GM18517 (cell line): Measurements from ENCODE around the gene LILRB2.
"Not testable (repeated sequence)": the region's sequence is repeated elsewhere in the genome, so short reads cannot be mapped to it uniquely, and the experiment has no call there.

Experiments
- ATAC-seq: cut with Tn5 transposase; IDR thresholded peaks from one replicate; pipeline ENCODE4 v1.9.1; 2021; ENCODE audit warnings: mild to moderate bottlenecking, moderate library complexity; ENCODE audit not compliant: unreplicated experiment

LILRB2 gene

DNA sequence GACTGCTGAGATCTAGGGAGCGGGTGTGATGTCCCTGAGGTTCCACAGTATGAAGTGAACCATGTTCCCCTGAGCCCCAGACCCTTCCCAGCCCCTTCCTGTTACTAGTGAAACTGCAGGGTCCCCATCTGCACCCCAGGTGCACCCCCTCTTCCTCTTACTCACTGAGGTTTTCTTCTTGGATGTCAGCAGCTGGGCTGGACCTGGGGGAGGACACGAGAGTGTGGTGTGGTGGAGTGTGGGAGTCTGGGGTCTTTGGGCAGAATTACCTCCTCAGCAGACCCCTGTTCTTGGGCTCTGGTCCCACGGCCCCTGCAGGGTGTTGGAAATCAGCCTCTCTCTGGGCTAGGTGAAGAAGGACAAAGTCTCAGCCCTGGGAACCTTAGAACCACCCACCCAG lies 35.0 kb downstream of the LILRB2 start:
- no peak for ATAC-seq

DNA sequence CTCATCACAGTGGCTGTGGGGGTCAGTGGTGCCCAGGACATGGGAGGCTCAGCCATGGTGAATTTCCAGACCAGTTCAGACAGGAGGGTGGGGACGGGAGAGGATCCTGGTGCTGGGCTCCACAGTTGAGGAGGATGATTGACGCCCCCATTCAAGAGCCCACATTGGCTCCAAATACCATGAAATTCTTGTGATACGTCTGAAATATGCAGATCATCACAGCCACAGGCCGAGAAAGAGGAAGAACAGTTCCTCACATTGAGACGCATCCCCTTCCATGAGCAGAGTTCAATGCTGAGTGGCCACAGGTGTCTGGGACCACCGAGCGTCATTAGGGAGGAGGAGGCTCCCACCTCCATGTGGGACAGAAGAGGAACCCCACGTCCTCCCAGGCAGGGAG lies 37.1 kb downstream of the LILRB2 start:
- ATAC-seq, result not testable (repeated sequence)

DNA sequence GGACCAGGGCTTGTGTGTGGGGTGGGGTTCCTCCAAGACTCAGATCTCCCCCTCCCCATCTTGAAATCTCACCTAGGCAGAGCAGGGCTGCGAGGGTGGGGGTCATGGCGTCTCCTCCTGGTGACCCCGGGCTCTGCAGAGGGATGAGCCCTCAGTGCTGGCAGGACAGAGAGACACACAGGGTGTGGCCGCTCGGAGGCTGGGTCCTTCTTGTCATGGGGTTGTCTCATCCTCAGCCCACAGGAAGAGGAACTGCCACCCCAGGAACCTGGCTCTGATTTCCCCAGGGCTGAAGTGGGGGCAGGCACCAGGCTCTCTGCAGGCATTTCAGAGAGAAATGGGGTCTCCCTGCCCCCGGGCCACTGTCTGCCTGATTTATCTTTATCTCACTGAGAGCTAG lies 38.3 kb downstream of the LILRB2 start, which contains the start of gene LILRA6:
LILRA6 (minus strand) TSS at position 145 of the 400 bp plus-strand sequence.
- not testable (repeated sequence) for ATAC-seq

DNA sequence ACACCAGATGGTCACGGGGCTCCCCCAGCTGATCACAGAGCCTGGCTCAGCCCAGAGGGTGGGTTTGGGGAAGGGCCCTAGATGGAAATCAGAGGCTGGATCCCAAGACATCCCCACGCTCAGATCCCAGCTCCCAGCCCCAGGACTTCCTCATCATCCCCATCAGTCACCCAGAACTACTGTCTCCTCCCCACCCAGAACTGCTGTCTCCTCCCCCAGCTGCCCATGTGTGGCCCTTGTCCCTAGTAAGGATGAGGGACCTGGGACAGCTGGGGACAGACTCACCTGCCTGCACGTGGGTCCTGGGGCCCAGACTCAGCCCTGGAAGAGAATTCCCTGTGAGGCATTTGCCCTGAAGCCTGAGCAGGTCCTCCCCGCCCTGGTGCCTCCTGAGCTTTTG lies 38.7 kb downstream of the LILRB2 start:
- not testable (repeated sequence) for ATAC-seq

DNA sequence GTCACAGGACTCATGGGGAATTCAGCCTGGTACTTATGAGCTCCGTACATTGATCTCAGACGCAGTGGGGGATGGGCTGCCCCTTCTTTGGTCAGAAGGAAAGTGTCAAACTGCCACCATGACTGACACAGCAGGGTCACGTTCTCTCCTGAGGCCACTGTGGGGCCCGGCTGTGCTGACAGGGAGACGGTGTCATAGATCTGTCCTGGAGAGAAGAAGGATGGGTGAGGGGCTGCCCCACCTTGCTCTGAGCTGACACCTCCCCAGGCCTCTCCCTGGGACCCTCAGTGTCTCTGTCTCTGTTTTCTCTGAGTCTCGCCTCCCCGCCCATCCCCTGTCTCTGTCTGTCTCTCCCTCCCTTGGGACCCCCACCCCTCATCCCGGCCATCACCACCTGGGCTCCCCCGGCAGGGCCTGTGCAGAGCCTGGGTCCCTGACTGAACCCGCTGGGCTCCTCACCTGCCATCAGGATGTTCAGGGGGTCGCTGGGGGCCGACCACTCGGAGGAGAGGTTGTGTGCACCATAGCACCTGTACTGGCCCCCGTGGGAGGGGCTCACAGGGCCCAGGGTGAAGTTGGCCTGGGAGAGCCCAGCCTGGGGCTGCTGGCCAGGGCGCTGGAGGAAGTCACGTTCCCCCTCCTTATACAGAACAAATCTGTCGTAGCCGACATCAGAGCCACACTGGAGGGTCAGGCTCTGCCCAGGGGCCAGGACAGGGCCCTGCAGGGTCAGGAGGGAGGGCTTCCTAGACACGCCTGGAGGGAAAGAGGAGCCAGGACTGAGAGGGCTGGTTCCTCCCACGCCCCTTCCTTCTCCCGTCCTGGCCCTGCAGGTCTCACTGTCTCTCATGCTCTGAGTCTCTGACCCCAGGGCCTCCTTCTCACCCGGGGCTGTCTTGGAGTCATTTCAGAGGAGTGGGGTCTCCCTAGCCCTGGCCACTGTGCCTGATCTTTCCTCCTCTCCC lies 40.3 kb downstream of the LILRB2 start:
- ATAC-seq, result not testable (repeated sequence)

DNA sequence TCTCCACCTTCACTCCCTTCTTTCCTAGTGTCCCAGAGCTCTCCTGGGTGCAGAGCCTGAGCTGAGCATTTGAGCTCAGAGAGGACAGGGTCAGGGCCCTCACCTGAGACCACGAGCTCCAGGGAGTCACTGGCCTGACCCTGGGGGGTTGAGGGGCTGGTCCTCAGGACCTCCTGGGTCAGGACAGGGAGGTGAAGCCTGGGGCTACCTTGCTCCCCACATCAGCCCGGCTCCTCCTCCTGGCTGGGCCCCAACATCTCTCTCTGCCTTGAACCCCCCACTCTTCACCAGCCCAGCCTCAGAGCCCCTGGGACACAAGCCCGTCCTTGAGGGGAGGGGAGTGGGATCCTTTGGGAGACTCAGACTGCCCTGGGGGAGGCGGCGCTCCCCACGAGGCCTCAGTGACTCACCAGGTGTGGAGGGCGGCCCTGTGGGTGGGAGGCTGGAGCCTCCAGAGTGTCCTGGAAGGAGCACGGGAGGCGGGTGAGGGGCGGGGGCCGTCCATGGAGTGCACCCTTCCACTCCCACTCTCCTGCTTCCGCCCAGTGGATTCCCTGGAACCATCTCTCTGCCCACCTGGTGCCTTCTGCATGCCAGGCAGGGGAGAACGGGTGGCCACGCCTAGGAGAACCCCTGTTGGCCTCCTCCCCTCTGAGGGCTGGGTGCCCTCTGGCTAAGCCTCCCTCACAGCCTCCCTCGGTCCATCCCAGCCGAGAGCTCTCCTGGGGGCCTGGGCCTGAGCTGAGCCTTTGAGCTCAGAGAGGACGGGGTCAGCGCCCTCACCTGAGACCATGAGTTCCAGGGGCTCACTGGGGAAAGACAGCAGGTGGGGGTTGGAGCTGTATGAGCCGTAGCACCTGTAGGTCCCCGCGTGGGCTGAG lies 41.2 kb downstream of the LILRB2 start:
- ATAC-seq, result not testable (repeated sequence)

DNA sequence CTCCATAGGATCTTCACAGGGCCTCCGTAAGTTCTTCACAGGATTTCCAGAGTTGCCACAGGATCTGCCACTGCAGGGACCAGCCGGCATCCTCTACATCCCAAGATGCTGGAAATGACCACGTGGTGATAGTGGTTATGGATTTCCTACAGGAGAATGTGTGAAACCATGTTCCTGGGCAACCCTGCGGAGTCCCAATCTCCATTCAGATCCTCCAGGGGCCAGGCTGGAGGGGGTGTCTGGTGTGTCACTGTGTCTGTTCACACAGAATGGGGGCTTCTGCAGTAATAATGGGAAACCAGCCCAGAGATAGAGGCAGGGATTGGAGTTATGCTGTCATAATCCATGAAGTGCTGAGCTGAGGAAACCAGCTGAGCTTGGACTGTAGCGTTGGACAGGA lies 47.0 kb downstream of the LILRB2 start:
- ATAC-seq, result no peak

DNA sequence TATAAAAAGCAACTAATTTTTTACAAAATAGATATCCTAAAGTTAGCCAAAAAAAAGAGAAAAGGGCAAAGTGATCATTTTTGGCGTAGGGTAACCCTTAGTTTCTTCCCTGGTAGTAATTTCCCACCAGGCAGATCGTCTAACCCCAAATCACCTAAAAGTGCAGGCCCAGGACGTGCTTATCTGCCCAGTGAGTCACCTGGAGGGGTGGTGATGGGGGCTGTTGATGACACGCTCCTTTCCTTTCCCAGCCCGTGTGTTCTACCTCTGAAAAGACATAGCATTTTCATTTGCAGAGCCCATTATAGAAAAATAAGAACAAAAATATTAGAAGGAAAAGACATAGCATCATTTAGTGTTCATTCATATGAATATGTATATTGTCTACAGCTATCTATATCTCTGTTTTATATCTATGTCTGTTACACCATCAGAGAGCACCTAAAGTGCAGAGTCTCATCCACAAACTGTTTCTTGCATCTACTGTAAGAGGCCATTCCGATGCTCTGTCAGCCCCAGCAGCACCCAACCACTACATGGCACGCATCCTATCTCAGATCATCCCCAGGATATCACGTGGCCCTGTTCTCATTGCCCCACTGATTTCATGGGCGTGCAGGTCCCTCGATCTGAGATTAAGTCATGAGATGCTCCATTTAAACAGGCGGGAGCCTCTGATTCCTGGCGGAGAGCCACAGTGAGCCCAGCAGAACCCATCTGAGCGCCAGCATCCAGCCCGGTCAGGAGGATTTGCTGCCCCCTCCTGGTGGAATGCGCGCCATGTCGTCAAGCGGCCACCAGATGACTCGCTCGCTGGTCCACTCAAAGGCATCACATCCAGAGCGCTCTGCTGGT lies 49.6 kb downstream of the LILRB2 start:
- ATAC-seq, result no peak

DNA sequence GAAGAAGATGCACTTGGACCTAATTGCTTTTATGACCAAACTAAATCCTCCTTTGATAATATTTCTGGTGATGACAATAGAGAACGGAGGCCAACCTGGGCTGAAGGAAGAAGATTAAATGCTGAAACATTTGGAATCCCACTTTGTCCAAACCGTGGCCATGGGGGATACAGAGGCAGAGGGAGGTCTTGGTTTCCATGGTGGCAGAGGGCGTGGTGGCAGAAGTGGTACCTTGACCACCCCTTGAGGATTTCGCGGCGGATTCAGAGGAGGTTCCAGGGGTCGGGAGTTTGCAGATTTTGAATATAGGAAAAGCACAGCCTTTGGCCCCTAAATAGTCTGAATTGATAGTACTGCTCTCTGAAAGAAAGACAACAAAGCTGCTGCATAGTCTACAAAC lies 50.9 kb downstream of the LILRB2 start:
- ATAC-seq, result no peak

DNA sequence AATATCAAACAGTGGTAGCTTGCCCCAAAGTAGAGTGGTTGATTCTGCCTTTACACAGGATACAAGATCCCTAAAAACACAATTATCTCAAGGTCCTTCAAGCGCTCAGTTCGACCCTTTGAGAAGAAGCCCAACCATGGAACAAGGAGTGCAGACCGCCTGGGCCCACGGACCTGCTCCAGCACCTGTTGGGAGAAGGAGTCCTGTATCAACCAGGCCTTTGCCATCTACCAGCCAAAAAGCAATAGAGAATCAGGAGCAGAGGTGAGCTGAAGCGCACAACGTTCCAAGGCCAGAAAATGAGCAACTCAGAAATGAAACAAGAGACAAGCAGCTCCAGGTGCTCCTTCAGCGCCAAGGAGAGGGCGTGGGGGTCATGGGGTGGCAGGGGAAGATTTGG lies 51.8 kb downstream of the LILRB2 start:
- no peak for ATAC-seq

DNA sequence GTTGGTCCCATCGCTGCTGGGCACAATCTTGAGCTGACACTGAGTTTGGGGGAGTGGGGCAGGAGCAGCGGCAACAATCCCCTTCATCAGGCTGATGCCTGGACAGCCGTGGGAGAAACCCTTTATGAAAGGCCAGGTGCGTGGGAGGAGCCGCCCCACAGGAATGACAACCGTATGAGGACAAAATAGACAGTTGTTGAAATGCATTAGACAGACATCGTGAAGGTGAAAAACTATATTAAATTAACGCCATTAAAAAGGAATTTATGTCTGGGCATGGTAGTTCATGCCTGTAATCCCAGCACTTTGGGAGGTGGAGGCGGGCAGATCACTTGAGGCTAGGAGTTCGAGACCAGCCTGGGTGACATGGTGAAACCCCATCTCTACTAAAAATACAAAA lies 56.3 kb downstream of the LILRB2 start:
- not testable (repeated sequence) for ATAC-seq

DNA sequence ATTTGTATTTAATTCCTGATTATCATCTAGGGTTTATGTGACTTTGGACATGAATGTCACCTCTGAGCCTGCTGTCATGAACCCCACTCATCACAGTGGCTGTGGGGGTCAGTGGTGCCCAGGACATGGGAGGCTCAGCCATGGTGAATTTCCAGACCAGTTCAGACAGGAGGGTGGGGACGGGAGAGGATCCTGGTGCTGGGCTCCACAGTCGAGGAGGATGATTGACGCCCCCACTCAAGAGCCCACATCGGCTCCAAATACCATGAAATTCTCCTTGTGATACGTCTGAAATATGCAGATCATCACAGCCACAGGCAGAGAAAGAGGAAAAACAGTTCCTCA lies 57.0 kb downstream of the LILRB2 start:
- ATAC-seq, result not testable (repeated sequence)
